ENCODE data around the gene GGT1. TPM values are rescaled to one million over a fixed set of nuclear protein-coding genes. Genes with fewer than 3 reads are reported as not detected.
"Not testable (repeated sequence)": the region's sequence is repeated elsewhere in the genome, so short reads cannot be mapped to it uniquely, and the experiment has no call there.

The GGT1 gene
- total RNA-seq (2014; rRNA removed): 2.2 and 3.7 TPM in 2 replicates
- Bru-seq, nascent RNA: percentile 26 among the genes with signal in this experiment
- percentile 52 among the genes with signal in this experiment for BruChase-seq, experiment 1, labeled RNA remaining after a 6-hour chase
- BruChase-seq, experiment 2, labeled RNA remaining after a 2-hour chase: percentile 48 among the genes with signal in this experiment
- long read RNA-seq, partial matches to known transcripts: 0 of 8 reads
- long read RNA-seq, other reads (novel, unspliced or antisense): 6 of 8 reads

DNA sequence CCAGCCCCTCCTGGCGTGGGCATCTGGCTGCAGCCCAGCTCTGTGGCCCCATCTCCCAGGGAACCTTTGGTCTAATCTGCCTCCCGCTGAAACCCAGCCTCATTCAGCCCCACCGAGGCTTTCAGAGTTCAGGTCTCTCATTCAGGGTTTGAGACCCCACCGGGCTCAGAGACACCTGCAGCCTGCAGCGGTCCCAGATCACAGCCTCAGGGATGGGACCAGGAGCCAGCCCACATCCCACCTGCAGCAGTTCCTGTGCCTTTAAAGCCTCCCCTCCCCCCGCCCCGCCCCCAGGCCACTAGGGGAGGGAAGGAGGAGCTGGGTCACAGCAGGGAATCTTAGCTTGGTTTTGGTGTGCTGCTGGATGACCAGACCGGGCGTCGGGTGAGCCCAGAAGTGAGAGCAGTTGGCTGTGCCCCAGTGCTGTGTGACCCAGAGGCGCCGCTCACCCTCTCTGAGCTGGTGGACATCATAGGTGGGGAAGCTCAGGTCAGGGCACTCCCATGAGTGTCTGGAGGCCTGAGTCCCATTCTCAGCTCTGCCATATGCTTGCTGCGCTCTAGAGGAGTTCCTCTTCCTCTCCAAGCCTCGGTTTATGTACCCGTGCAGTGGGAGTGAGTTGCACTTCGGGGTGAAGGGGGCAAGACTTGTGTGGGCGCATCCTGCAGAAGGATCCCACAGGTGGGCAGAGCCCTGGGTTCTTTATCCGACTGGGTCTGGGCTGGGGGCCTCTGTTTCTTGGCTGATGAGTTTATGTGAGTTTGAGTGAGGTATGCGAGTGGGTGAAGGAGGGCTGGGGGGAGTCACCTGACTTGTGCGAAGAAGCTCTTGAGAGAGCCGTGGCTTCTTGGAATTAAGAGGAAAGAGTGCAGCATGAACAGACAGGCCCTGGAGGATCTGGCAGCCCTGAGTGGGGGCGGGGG, at the start of gene GGT1:
TSS of gene GGT1 (plus strand) at position 347 of the 923 bp plus-strand sequence. CDS start 7,889 bp downstream, outside the sequence.
- ATAC-seq; H3K36me3 ChIP-seq (ENCODE audit: low read depth, low read length); BruUV-seq (replicated peaks); intact Hi-C loops (cut with micrococcal nuclease); H3K27me3 ChIP-seq (ENCODE audit: low read length); H3F3A ChIP-seq (ENCODE audit: low read length, unreplicated experiment); H3K27ac ChIP-seq (ENCODE audit: low read length); H3K79me2 ChIP-seq (ENCODE audit: low read length); H3K9me3 ChIP-seq (ENCODE audit: low read length); H4K20me1 ChIP-seq (ENCODE audit: low read length); H3K4me3 ChIP-seq (ENCODE audit: low read length); DNase-seq; H2AFZ ChIP-seq (ENCODE audit: low read length); H3K9me2 ChIP-seq (replicated peaks; ENCODE audit: low read length); H3K9ac ChIP-seq (ENCODE audit: low read length); H3K4me2 ChIP-seq (ENCODE audit: low read length); POLR2A ChIA-PET (ENCODE audit: unreplicated experiment); CTCF ChIA-PET; H3K4me1 ChIP-seq (ENCODE audit: insufficient read depth, low read length): not testable (repeated sequence)

DNA sequence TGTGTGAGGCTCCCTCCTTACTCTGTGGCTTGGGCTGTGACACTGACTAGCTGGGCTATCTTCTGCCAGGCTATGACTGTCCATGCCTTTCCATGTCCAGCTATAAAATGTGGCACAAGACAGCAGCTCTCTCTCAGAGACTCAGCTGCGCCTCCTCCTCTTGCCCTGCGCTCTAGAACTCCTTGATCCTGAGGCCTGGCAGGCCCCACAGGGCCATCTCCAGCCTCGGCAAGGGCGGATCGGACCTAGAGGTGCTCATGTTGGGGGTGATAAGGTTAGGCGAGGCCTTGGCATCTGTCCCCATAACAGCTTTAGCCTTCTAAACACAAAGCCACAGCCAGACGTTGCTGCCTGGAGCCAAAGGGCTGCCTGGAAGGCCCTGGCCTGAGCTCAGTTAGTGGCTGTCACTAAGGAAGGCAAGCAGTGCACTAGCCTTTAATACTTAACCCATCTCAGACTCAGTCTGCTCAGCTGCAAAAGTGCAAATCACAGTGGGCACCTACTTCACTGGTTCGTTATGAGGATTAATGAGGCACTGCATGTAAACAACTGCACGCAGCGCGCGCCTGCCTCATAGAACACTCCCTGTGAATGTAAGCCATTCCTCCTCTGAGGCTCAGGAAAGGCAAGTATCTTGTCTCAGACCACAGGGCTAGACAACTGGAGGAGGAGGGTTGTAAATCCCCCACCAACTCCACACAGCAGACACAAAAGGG, 49.2 kb upstream of the GGT1 start:
- CTCF ChIA-PET: no interaction called here
- Histone ChIP-seq H2AFZ (ENCODE audit: low read length) (no peak overlapping the region; the same call in 1 of the 2 replicates), H3K9ac (ENCODE audit: low read length) (peak overlapping the region; percentile 98), H3K27me3 (ENCODE audit: low read length) (no peaks in the 10 kb centered on the region), H3K4me2 (ENCODE audit: low read length) (peak overlapping the region; percentile 81), H3K27ac (ENCODE audit: low read length) (no peak overlapping the region), H3K4me1 (ENCODE audit: insufficient read depth, low read length) (peaks cover 17% of the 10 kb centered on the region), H3K79me2 (ENCODE audit: low read length) (peaks cover 74% of the 10 kb centered on the region), H3K9me2 (replicated peaks; ENCODE audit: low read length) (no peaks in the 10 kb centered on the region), H3K9me3 (ENCODE audit: low read length) (no peaks in the 10 kb centered on the region), H3K36me3 (ENCODE audit: low read depth, low read length) (peaks cover 15% of the 10 kb centered on the region), H3F3A (ENCODE audit: low read length, unreplicated experiment) (no peaks in the 10 kb centered on the region), H4K20me1 (ENCODE audit: low read length) (peaks cover 11% of the 10 kb centered on the region; the same call in 1 of the 2 replicates), H3K4me3 (ENCODE audit: low read length) (peak overlapping the region; percentile 88)
- no TSS peak for BruUV-seq (replicated peaks)
- no peak for ATAC-seq
- POLR2A ChIA-PET (ENCODE audit: unreplicated experiment): no interaction called here
- intact Hi-C loops (cut with micrococcal nuclease): no loop called here
- no peak for DNase-seq
- TF ChIP-seq EZH2phosphoT487 (IDR thresholded peaks at IDR 0.05; ENCODE audit: borderline replicate concordance, low read length): no peak
- TF ChIP-seq EZH2 (IDR thresholded peaks at IDR 0.05; ENCODE audit: low read length, unreplicated experiment): no peak
- TF ChIP-seq, protein P1, sequence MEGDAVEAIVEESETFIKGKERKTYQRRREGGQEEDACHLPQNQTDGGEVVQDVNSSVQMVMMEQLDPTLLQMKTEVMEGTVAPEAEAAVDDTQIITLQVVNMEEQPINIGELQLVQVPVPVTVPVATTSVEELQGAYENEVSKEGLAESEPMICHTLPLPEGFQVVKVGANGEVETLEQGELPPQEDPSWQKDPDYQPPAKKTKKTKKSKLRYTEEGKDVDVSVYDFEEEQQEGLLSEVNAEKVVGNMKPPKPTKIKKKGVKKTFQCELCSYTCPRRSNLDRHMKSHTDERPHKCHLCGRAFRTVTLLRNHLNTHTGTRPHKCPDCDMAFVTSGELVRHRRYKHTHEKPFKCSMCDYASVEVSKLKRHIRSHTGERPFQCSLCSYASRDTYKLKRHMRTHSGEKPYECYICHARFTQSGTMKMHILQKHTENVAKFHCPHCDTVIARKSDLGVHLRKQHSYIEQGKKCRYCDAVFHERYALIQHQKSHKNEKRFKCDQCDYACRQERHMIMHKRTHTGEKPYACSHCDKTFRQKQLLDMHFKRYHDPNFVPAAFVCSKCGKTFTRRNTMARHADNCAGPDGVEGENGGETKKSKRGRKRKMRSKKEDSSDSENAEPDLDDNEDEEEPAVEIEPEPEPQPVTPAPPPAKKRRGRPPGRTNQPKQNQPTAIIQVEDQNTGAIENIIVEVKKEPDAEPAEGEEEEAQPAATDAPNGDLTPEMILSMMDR (conservative IDR thresholded peaks at IDR 0.05; ENCODE audit: low read depth, low read length): no peak
